NCI-H82 (cell line): ENCODE results near the gene NXPE3.
"Not testable (repeated sequence)": the region's sequence is repeated elsewhere in the genome, so short reads cannot be mapped to it uniquely, and the experiment has no call there.

Experiments
- DNase-seq: peaks from one replicate; lab custom pipeline; 2025; lab: John Stamatoyannopoulos, UW

The NXPE3 gene

DNA sequence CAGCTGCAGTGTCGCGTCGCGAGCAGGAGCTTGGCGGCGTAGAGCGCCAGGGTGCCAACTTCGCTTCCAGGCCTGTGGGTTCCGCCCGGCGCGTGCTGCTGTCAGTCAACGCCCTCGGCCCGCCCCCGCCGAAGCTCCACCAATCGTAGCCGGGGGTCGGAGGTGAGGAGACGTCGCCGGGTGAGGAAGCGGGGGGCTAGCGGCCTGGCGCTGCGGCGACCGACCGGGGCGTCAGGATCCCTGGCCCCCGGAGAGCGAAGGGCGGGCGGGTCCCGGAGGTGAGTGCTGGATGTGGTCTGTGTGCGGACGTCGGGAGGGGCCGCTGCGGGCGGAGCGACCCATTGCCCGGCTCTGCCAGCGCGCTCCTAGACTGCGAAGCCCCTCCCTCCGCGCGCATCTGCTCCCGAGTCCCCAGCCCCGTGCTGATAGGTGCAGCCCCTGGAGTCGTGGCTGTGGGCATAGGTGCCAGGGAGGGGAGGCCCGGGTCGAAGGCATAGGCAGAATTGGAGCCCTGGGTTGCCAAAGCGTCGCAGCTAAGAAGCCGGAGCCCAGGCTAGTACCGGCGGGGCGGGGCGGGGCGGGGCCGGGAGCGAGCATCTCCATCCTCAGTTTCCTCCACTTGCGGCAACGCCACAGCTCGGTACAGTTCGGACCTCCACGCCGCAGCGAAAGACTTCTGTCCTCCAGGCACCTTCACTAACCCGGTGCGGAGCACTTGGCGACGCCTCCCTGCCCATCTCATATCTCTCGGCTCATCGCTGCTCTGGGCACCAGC is at the start of gene NXPE3:
Gene NXPE3, plus strand, starts transcription at position 165 of the 775 bp plus-strand sequence. CDS start 6,386 bp downstream, outside the sequence.
- peak; percentile 94 for DNase-seq

GRCh38 chr3:101729586-101729985 is 49.4 kb upstream of the NXPE3 start:
- no peak for DNase-seq

GRCh38 chr3:101730839-101731238 is 48.2 kb upstream of the NXPE3 start:
- no peak for DNase-seq

GRCh38 chr3:101732240-101732641 is 46.8 kb upstream of the NXPE3 start:
- DNase-seq, result no peak

DNA sequence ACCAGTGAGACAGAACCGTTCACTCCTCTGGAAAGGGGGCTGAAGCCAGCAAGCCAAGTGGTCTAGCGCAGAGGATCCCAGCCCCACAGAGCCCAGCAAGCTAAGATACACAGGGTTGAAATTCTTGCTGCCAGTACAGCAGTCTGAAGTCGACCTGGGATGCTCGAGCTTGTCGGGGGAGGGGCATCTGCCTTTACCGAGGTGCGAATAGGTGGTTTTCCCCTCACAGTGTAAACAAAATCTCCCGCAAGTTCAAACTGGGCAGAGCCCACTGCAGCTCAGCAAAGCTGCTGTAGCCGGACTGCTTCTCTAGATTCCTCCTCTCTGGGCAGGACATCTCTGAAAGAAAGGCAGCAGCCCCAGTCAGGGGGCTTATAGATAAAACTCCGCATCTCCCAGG is 43.2 kb upstream of the NXPE3 start:
- DNase-seq, result no peak

- not testable (repeated sequence) for DNase-seq
Measured at GRCh38 chr3:101741914-101742313, 37.1 kb upstream of the NXPE3 start.

GRCh38 chr3:101744811-101745210 is 34.2 kb upstream of the NXPE3 start:
- no peak for DNase-seq

GRCh38 chr3:101745934-101746333 is 33.1 kb upstream of the NXPE3 start:
- DNase-seq, result not testable (repeated sequence)

GRCh38 chr3:101753386-101754113 is 25.5 kb upstream of the NXPE3 start:
- DNase-seq, result not testable (repeated sequence)

DNA sequence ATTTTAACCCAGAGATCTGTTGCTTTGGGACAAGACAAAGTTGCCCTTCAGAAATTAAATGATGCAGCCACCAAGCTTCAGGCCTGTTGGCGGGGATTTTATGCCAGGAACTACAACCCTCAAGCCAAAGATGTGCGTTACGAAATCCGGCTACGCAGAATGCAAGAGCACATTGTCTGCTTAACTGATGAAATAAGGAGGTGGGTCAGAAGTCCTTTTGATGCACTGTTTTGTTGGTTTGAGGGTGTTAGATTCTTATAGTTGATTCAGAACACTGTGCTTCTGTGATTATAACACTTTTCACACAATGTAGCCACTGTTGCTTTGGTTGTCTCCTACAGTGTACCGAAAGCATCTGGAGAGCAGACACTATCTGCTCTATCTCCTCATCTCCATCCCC is 20.8 kb upstream of the NXPE3 start:
- DNase-seq, result no peak

DNA sequence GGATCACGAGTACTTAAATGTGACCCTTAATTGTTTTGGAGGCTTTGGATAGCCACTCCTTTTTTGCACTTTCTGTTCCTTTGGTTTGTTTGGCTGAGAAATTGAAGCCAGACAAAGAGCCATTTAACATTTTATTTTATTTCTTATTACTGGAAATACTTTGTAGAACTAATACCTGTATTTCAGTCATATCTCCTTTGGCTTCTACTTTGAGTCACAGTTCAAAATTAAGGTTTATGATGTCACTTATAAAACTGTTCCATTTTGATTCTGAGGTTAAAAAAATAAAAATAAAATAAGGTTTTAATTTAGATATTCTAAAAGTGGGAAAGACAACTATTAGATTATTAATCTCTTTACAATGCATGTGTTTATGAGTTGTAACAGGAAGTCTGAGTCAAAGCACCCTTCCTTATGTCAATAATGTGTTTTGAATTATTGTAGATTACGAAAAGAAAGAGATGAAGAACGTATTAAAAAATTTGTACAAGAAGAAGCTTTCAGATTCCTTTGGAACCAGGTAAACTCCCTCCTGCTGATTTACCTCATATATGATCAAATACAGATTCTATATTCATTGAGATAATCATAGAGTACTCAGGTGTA is 16.9 kb upstream of the NXPE3 start:
- DNase-seq, result no peak

DNA sequence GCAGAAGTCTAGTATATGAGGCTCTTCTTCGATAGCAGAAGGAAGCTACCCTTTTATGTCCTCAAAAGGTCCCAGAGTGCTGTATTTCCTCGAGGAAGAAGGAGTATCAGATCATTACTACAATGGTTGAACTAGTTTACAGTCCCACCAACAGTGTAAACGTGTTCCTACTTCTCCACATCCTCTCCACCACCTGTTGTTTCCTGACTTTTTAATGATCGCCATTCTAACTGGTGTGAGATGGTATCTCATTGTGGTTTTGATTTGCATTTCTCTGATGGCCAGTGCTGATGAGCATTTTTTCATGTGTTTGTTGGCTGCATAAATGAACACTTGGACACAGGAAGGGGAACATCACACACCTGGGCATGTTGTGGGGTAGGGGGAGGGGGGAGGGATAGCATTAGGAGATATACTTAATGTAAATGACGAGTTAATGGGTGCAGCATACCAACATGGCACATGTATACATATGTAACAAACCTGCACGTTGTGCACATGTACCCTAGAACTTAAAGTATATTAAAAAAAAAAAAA is 1.2 kb upstream of the NXPE3 start:
- DNase-seq, result not testable (repeated sequence)

DNA sequence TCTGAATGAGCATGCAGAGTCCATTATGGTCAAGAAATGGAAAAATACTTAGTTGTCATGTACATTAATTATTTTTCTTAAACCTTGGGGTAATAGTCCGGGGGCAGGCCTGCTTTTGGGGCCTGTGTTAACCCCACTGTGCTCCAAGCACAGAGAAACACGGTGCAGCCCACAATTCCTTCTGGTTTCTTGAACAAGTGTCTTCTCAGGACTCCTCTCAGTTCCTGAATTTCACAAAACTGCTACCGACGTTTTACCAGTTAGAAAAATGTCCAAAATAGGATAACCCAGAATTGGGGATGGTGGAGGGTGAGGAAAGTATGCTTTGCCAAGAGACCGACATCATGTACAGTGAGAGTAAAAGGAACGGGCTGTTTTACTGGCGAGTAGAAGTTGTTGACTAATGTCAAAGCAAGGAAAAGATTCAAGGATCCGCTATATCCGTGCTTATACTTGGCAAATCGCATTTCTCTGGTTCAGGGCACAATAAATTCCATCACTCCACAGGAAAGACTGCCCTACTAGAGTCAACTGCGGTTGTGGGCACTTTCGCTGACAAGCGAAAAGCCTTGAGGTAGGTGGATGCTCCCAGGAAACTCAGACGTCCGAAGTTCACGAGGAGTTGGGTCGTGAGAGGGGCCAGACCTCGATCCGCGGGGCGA is 495 bp upstream of the NXPE3 start:
- no peak for DNase-seq

DNA sequence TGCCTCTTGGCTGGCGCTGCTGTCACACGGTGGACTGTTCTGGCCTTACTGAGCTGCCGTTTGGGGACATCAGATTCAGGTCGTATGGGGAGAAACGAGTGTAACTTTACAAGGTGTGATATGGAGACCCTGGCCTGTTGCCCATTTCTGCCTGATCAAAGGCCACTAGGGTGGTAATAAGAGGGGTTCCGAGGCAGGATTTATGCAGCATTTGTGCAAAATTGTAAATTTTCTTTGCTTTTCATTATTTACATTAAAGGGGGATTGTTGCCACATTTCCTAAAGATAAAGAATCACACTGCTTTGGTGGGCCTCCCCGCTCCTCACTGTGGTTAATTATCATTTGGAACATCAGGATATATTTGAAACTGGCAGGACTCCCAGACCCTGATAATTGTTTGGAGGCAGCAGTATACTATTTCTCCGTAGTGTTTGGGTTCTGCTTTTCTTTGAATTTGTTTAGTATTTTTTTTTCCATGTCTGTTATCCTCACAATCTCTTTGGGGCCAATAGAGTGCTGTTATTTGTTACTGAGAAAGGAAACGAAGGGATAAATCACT is 891 bp downstream of the NXPE3 start:
- DNase-seq, result no peak

DNA sequence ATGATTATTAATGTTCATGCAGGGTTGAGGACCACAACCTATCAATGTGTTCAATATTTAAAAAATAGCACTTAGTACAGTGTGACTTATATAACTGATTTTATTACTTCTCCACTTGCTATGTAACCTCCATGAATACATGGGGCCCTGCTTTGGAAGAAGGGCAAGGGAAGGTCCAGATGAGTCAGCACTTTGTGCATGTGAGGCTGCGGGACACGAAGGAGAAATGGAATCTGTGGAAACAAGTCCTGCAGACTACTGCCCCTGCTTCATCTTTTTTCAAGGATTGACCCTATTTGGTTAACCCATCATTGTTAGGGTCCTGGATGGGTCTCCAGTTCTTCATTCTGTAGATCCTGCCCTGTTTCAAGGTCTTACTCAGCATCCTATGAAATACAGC is 1.6 kb downstream of the NXPE3 start:
- DNase-seq, result peak; percentile 38

- no peak for DNase-seq
Measured at GRCh38 chr3:101781166-101781565, 2.2 kb downstream of the NXPE3 start.

DNA sequence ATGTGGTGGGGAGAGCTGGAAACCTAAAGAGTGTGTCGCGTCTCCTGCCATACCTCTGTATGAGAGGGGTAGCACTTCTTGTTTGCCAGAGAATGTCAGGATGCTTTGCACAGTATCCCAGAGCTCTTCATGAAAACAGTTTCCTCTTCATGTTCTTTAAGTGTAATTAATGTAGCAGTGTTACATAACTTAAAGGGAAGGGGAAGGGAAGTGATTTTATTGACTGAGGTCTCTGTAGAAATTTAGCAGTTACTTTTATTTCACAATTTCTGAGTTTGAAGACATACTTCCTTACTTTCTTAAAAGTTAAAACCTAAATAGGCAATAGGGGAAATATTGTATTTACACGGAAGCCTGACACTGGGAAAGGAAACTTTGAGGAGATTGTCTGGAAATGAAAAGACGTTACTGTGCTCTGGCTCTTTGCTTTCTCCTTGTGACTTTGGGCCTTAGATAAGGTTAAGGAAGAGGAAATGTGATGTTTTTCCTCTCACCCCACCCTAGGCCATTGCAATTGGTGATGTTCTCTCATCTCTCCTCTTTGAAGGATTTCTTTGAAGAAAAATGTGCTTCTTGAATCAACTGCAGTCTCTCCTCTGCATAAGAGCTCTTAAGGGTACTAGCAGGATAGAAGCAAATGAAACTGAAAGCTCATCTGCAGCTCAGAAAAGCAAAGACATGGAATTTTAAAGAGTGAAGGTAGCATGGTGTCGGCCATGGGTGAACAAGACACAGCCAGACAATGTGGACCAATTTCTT is 6.0 kb downstream of the NXPE3 start:
- DNase-seq, result no peak

DNA sequence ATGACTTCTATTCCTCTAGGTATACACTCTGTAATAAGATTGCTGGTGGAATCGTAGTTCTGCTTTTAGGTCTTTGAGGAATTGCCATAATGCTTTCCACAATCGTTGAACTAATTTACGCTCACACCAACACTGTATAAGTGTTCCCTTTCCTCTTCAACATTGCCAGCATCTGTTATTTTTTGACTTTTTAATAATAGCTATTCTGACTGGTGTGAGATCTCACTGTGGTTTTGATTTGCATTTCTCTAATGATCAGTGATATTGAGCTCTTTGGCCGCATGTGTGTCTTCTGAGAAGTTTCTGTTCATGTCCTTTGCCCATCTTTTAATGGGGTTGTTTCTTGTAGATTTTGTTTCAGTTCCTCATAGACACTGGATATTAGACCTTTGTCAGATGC is 12.8 kb downstream of the NXPE3 start:
- no peak for DNase-seq

- no peak for DNase-seq
Measured at GRCh38 chr3:101796077-101796680, 17.2 kb downstream of the NXPE3 start.

GRCh38 chr3:101801174-101801573 is 22.2 kb downstream of the NXPE3 start:
- DNase-seq, result no peak

DNA sequence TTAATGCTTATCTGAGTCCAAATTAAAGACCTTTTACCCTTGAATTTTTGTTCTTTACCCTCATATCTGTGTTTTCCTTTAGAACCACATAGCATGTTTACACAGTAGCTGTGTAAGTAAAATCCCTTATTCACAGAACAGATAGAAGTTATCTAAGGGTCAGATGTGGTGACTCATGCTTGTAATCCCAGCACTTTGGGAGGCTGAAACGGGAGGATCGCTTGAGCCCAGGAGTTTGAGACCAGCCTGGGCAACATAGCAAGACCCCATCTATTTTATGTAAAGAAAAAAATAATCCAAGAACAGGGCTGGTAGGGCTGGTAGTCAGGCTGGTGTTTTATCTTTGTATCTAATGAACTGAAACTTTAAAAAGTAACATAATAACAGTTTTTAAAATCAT is 23.2 kb downstream of the NXPE3 start:
- DNase-seq, result no peak
